ENCODE results near the gene LOXL1. TPM values are rescaled to one million over a fixed set of nuclear protein-coding genes. Genes with fewer than 3 reads are reported as not detected.
A peak's percentile ranks its signal among the peaks of the same experiment; 100 is the strongest.

Gene LOXL1
- total RNA-seq, 4 donors from 2014 or later: 22.9 to 63.0 (median 34.5) TPM

- TF ChIP-seq EP300 (IDR thresholded peaks at IDR 0.05) (no peak), POLR2A (IDR thresholded peaks at IDR 0.05) (no peak), CTCF (IDR thresholded peaks at IDR 0.05) (no peak), POLR2AphosphoS5 (IDR thresholded peaks at IDR 0.05) (no peak)
- Histone ChIP-seq H3K4me1 (peaks cover 0 to 49% (median 15%) of the 10 kb centered on the region in 3 donors), H3K4me3 (no peak overlapping the region), H3K27me3 (no peaks in the 10 kb centered on the region), H3K9me3 (no peaks in the 10 kb centered on the region), H3K36me3 (peaks cover 0 to 26% of the 10 kb centered on the region in 2 donors), H3K27ac (peak overlapping the region in 1 of 4 donors; percentile 57)
- no CpG with 5 or more reads among the region's 6 CpGs for WGBS, 2 donors (ENCODE audit: low coverage in 1 of 2)
- no peak for ATAC-seq
These were observed 16.5 kb downstream of the LOXL1 start for GRCh38 chr15:73942751-73943270.

GRCh38 chr15:73944161-73945129 is 18.2 kb downstream of the LOXL1 start:
- Histone ChIP-seq H3K9me3 (no peaks in the 10 kb centered on the region), H3K4me3 (no peak overlapping the region), H3K36me3 (peaks cover 0 to 43% of the 10 kb centered on the region in 2 donors), H3K27ac (peak overlapping the region in 3 of 4 donors; percentile 31 to 54 (median 48)), H3K27me3 (no peaks in the 10 kb centered on the region), H3K4me1 (peaks cover 0 to 43% (median 15%) of the 10 kb centered on the region in 3 donors)
- 50 to 60% methylated on average over 1 to 2 of the region's 13 CpGs for WGBS, 2 donors (ENCODE audit: low coverage in 1 of 2)
- TF ChIP-seq POLR2A (IDR thresholded peaks at IDR 0.05) (no peak), EP300 (IDR thresholded peaks at IDR 0.05) (no peak), POLR2AphosphoS5 (IDR thresholded peaks at IDR 0.05) (no peak), CTCF (IDR thresholded peaks at IDR 0.05) (no peak)
- ATAC-seq: no peak

GRCh38 chr15:73945130-73945508 is 18.9 kb downstream of the LOXL1 start:
- peaks cover 0 to 37% (median 15%) of the 10 kb centered on the region in 3 donors for H3K4me1 ChIP-seq
- WGBS, 2 donors (ENCODE audit: low coverage in 1 of 2): 83% methylated on average over 1 of the region's 4 CpGs; no CpG with 5 or more reads in 1 of the 2 donors
- H3K36me3 ChIP-seq: peaks cover 0 to 48% of the 10 kb centered on the region in 2 donors
- peak overlapping the region in 3 of 4 donors; percentile 31 to 54 (median 48) for H3K27ac ChIP-seq
- no peak for ATAC-seq
- no peak overlapping the region for H3K4me3 ChIP-seq
- no peaks in the 10 kb centered on the region for H3K27me3 ChIP-seq
- no peaks in the 10 kb centered on the region for H3K9me3 ChIP-seq
- TF ChIP-seq POLR2A (IDR thresholded peaks at IDR 0.05) (no peak), CTCF (IDR thresholded peaks at IDR 0.05) (no peak)

GRCh38 chr15:73946046-73946721 is 19.9 kb downstream of the LOXL1 start:
- 100% methylated on average over 1 of the region's 17 CpGs; no CpG with 5 or more reads in 1 of the 2 donors for WGBS, 2 donors (ENCODE audit: low coverage in 1 of 2)
- H3K4me1 ChIP-seq: peaks cover 0 to 36% (median 13%) of the 10 kb centered on the region in 3 donors

More at GRCh38 chr15:73946046-73946721, 19.9 kb downstream of the LOXL1 start:
- H3K27me3 ChIP-seq: no peaks in the 10 kb centered on the region
- ATAC-seq: no peak
- no peaks in the 10 kb centered on the region for H3K9me3 ChIP-seq
- H3K4me3 ChIP-seq: no peak overlapping the region
- peak overlapping the region in 1 of 4 donors; percentile 4 for H3K27ac ChIP-seq
- H3K36me3 ChIP-seq: peaks cover 0 to 48% of the 10 kb centered on the region in 2 donors
- TF ChIP-seq POLR2A (IDR thresholded peaks at IDR 0.05): no peak
- TF ChIP-seq POLR2AphosphoS5 (IDR thresholded peaks at IDR 0.05): no peak
- no peak for TF ChIP-seq EP300 (IDR thresholded peaks at IDR 0.05)
- no peak for TF ChIP-seq CTCF (IDR thresholded peaks at IDR 0.05)
